Measurements from ENCODE around the gene FCGR1A. TPM values are rescaled to one million over a fixed set of nuclear protein-coding genes. Genes with fewer than 3 reads are reported as not detected.
"Not testable (repeated sequence)": the region's sequence is repeated elsewhere in the genome, so short reads cannot be mapped to it uniquely, and the experiment has no call there.

The FCGR1A gene
- total and polyA plus RNA-seq, 12 donors = 0.42 to 17.8 (median 1.3) TPM; not detected in 1

DNA sequence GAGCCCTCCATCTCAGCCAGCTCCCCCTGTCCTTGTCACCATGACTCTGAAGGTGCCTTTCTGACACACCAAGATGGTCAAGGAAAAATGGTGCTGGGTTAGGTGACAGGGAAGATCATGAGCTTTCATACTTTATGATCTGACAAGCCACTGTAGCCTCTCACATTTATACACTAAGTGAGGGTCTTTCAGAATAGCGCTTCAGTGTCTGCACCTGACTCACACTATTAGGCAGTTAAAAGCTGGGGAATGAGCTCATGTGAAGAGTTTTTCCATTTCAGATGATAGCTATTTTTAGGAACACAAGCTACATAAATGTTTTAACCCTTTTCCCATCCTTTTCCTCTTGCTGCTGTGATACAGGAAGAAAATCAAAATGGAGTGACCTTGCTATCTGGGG is 4.2 kb upstream of the FCGR1A start:
- H3K4me1 ChIP-seq; H3K27ac ChIP-seq; H3K36me3 ChIP-seq; DNase-seq; ATAC-seq; H3K27me3 ChIP-seq; intact Hi-C loops (cut with DNase I); H3K4me3 ChIP-seq; H3K9me3 ChIP-seq: not testable (repeated sequence)
- 36 to 50% methylated on average over 1 of the region's 1 CpG for WGBS, 2 donors

DNA sequence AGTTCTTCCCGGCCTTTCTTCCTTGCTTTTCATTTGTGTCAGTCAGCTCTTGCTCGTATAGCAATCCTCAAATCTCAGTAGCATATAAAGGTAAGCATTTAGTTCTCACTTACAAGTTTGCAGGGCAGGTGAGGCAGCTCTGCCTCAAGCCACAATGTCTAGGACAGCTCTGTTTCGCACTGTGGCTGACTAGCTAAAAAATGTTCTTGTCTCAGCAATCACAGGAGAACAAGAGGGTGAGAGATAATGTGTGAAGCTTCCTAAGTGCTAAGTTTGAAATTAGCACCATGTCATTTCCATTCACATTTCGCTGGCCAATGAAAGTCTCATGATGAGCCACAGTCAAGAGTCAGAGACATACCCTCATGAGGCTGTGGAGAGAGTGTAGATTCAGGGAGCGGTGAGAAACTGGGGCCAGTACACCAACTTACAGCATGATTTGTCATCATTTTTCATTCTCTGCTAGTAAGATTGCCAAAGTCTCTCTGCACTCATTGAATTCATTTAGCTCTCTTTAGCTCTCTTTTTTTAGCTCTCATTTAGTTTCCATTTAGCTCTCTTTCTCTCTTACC is 995 bp upstream of the FCGR1A start:
- H3K4me1 ChIP-seq; intact Hi-C loops (cut with DNase I); H3K9me3 ChIP-seq; H3K27me3 ChIP-seq; H3K36me3 ChIP-seq; H3K4me3 ChIP-seq; DNase-seq; H3K27ac ChIP-seq; ATAC-seq: not testable (repeated sequence)
- 74 to 78% methylated on average over 4 to 5 of the region's 5 CpGs for WGBS, 2 donors

DNA sequence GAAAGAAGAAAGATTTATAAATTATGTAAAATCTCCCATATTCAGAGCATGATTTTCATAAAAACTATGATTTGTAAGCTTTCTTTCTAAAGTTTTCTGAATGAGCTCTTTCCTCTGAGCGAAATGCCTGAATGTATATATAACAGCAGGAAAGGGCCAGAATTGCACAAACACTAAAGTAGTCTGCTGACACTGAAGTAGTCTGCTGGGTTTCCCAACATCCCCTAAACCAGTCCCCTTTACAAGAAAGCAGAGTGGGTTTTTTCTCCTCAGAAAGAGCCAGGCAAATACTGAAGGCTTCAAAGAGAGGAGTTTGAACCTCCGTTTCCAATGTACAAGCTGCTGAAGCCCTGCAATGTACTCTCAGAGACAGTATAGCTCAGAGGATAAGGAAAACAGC is 795 bp downstream of the FCGR1A start:
- H3K27me3 ChIP-seq; H3K4me1 ChIP-seq; H3K27ac ChIP-seq; intact Hi-C loops (cut with DNase I); DNase-seq; ATAC-seq; H3K9me3 ChIP-seq; H3K4me3 ChIP-seq; H3K36me3 ChIP-seq: not testable (repeated sequence)
- no CpG with 5 or more reads among the region's 2 CpGs for WGBS, 2 donors

DNA sequence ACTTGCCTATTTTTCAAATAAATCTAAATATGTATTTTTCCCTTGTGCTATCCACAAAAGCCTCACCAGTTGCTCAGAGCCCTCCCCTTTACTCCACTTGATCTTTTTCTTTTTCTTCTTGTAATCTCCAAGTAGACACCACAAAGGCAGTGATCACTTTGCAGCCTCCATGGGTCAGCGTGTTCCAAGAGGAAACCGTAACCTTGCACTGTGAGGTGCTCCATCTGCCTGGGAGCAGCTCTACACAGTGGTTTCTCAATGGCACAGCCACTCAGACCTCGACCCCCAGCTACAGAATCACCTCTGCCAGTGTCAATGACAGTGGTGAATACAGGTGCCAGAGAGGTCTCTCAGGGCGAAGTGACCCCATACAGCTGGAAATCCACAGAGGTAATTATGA is 1.4 kb downstream of the FCGR1A start:
- H3K4me1 ChIP-seq; H3K9me3 ChIP-seq; H3K27ac ChIP-seq; ATAC-seq; H3K27me3 ChIP-seq; DNase-seq; H3K36me3 ChIP-seq; intact Hi-C loops (cut with DNase I): not testable (repeated sequence)
- WGBS, 2 donors = 69 to 81% methylated on average over 3 to 4 of the region's 4 CpGs
- H3K4me3 ChIP-seq = peak overlapping the region in 1 of 10 donors; percentile 3

DNA sequence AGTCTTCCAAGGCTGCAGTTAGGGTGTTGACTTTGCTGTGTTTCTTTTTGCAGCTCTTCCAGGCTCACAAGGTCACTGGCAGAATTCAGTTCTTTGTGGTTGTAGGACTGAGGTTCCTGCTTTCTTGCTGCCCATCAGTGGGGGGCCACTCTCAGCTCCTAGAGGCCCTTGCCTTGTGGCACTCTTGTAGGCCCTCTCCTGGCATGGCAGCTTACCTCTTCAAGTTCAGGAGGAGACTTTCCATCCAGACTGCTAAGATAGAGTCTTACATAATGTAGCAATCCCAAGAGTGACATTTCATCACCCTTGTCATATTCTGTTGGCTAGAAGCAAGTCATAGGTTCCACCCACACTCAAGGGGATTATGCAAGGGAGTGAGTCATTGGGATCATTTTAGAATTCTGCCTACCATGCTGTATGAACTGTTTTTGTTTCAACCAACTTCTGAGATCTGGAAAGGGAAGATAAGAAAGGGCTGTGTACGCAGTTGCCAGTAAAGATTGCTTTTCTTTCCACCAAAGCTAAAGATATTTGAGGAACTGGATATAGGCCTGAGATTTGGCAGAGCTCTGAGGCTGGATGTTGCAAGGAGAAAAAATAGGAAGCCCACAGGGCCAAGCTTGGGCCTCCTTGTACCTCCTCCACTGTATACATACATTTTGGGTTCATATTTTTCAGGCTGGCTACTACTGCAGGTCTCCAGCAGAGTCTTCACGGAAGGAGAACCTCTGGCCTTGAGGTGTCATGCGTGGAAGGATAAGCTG is 5.4 kb downstream of the FCGR1A start:
- H3K4me3 ChIP-seq; H3K9me3 ChIP-seq; intact Hi-C loops (cut with DNase I); H3K36me3 ChIP-seq; H3K27me3 ChIP-seq; DNase-seq; H3K4me1 ChIP-seq: not testable (repeated sequence)
- peak; percentile 27 to 87 (median 67) for ATAC-seq
- H3K27ac ChIP-seq = peak overlapping the region in 1 of 10 donors; percentile 50
- WGBS, 2 donors = 72 to 85% methylated on average over 2 of the region's 3 CpGs

DNA sequence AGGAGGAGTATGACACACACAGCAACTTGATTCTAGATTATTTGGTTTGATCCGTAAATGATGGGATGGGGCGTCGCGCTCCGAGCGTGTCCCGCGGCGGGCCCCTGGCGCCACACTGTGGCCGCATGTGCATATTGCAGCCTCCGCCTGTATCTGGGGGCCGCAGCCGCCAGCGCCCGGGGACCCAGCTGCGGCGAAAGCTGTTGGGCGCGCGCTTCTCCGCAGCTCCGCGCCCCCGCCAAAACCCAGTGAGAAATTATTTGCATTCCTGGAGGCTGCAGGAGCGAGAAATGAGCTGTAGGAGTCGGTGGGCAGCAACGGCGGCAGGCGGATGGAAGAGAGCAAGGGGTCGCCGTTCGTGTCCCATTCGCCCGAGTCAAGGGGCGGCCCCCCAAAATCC is 10.0 kb downstream of the FCGR1A start:
- DNase-seq (peak; percentile 27 to 55), ATAC-seq (peak; percentile 85 to 93 (median 92))
- H3K36me3 ChIP-seq; H3K4me1 ChIP-seq; H3K27me3 ChIP-seq; H3K9me3 ChIP-seq; intact Hi-C loops (cut with DNase I): not testable (repeated sequence)
- 0% methylated on average over 20 to 29 of the region's 36 CpGs for WGBS, 2 donors
- TF ChIP-seq, protein P1, sequence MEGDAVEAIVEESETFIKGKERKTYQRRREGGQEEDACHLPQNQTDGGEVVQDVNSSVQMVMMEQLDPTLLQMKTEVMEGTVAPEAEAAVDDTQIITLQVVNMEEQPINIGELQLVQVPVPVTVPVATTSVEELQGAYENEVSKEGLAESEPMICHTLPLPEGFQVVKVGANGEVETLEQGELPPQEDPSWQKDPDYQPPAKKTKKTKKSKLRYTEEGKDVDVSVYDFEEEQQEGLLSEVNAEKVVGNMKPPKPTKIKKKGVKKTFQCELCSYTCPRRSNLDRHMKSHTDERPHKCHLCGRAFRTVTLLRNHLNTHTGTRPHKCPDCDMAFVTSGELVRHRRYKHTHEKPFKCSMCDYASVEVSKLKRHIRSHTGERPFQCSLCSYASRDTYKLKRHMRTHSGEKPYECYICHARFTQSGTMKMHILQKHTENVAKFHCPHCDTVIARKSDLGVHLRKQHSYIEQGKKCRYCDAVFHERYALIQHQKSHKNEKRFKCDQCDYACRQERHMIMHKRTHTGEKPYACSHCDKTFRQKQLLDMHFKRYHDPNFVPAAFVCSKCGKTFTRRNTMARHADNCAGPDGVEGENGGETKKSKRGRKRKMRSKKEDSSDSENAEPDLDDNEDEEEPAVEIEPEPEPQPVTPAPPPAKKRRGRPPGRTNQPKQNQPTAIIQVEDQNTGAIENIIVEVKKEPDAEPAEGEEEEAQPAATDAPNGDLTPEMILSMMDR (IDR thresholded peaks at IDR 0.05) = peak; percentile 31 to 60 (median 49)
- Histone ChIP-seq H3K4me3 (peak overlapping the region; percentile 46 to 71 (median 61)), H3K27ac (peak overlapping the region in 9 of 10 donors; percentile 75 to 87 (median 82))

All from heart right ventricle (tissue), 16 donors.